ENCODE data around the gene TUBB2B.

DNA sequence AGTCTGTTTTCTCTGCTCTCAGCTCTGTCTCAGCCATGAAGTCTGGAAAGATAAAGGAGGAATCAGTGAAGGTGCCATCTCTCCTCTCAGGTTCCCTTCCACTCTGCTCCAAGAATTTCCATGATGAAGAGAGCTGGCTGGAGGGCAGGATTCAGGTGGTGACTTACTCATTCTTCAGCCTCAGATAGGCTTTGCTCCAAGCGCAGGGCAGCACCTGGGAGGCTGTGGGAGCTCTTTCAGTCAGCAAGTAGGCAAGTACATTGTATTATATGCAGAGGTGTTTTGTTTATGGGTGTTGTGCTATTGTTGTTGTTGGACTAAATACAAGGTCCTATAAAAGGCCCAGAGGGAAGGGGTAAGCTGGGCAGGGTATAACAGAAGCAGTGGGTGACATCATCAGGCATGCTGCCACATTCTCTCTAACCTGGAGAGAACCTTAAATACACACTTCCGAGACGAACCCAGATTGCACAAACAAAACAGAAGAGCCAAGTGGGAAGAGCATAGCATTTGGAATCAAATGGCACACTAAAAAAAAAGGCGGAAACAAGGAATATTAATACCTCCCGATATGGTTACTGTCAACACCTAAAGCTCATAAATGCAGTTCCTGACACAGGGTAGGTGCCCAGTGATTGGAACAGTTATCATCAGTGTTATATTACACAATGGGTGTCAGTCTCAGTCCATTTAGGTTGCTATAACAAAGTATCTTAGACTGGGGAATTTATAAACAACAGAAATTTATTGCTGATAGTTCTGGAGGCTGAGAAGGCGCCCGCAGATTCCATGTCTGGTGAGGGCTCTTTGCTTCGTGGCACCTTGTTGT is 16.8 kb upstream of the TUBB2B start:
- TF ChIP-seq GATA2 (IDR thresholded peaks at IDR 0.05; ENCODE audit: low read depth, low read length) (no peak), GATA3 (IDR thresholded peaks at IDR 0.05; ENCODE audit: low read depth, low read length) (no peak)
